GM12878 (cell line): Measurements from ENCODE around the gene BHLHE23. TPM values are rescaled to one million over a fixed set of nuclear protein-coding genes. Genes with fewer than 3 reads are reported as not detected.

ENCODE experiments used
- ATAC-seq: fragments of 200-7000 bp; cut with Tn5 transposase; 3 replicates; pipeline ENCODE4 v1.9.1; 2020; ENCODE audit warnings: mild to moderate bottlenecking, moderate library complexity
- BruUV-seq: library from RNA; stranded (reverse); fragments of 400-500 nt; replicated peaks from 2 replicates; lab custom pipeline; 2021; lab: Mats Ljungman, UMichigan
- CTCF ChIA-PET: fragments of 300-600 bp; sonication (Branson Sonifier 250); formaldehyde crosslinking; extraction: SDS; loops from one replicate; lab custom pipeline; 2021; ENCODE audit warnings: inconsistent platforms; lab: Yijun Ruan, JAX
- POLR2A ChIA-PET: fragments of 350-600 bp; formaldehyde crosslinking; extraction: SDS; loops from one replicate; lab custom pipeline; 2021; ENCODE audit warnings: inconsistent platforms; lab: Charles Lee
- RAD21 ChIA-PET: fragments of 300-600 bp; sonication (Branson Sonifier 250); formaldehyde crosslinking; loops from one replicate; lab custom pipeline; 2023; ENCODE audit warnings: antibody characterized with exemption; ENCODE audit not compliant: unreplicated experiment; lab: Charles Lee
- SMC1A ChIA-PET: fragments of 300-600 bp; sonication (Branson Sonifier 250); formaldehyde crosslinking; loops from one replicate; lab custom pipeline; 2023; ENCODE audit not compliant: unreplicated experiment, uncharacterized antibody; lab: Charles Lee
- DNase-seq: peaks from one replicate; pipeline ENCODE4 v3.0.0-alpha.2; 2011; ENCODE audit warnings: low read depth, low spot score
- FAIRE-seq: peaks from 3 replicates; lab custom pipeline; 2011; peaks lifted over from hg19 to GRCh38; lab: Jason Lieb, UNC
- H2AFZ ChIP-seq: 2 replicates; pipeline ENCODE4 v1.6.0; 2011; ENCODE audit warnings: low read depth, low read length, control low read depth; ENCODE audit not compliant: control insufficient read depth
- H3K27ac ChIP-seq: 2 replicates; pipeline ENCODE4 v1.5.1; 2011; ENCODE audit warnings: control low read depth; ENCODE audit not compliant: control insufficient read depth, insufficient read depth
- H3K27me3 ChIP-seq, 2 experiments: replicated peaks in 1 of 2; 2 replicates each; pipeline versions ENCODE4 v1.6.0 to v1.6.1; 2011; ENCODE audit warnings: low read length in 1 of 2; ENCODE audit not compliant: control insufficient read depth in 2 of 2, insufficient read depth in 2 of 2
- H3K36me3 ChIP-seq, 2 experiments: 2 replicates each; pipeline ENCODE4 v1.5.1; 2011; ENCODE audit warnings: low read length in 1 of 2; ENCODE audit not compliant: control insufficient read depth in 2 of 2, insufficient read depth in 2 of 2
- H3K4me1 ChIP-seq: 2 replicates; pipeline ENCODE4 v1.6.1; 2011; ENCODE audit warnings: mild to moderate bottlenecking, low read length, moderate library complexity, mixed read lengths; ENCODE audit not compliant: control insufficient read depth, insufficient read depth
- H3K4me2 ChIP-seq: 2 replicates; pipeline ENCODE4 v1.6.0; 2011; ENCODE audit warnings: control low read depth; ENCODE audit not compliant: control insufficient read depth, insufficient read depth
- H3K4me3 ChIP-seq: fragments of 200-600 bp; sonication (generic); 2 replicates; pipeline ENCODE4 v1.5.1; 2016
- H3K79me2 ChIP-seq: 2 replicates; pipeline ENCODE4 v1.6.0; 2011; ENCODE audit warnings: low read length; ENCODE audit not compliant: control insufficient read depth, insufficient read depth
- H3K9ac ChIP-seq: 2 replicates; pipeline ENCODE4 v1.8.0; 2011; ENCODE audit warnings: low read length, control low read depth, mixed read lengths; ENCODE audit not compliant: control insufficient read depth, insufficient read depth
- H3K9me3 ChIP-seq: replicated peaks from 3 replicates; pipeline ENCODE4 v1.5.1; 2011; ENCODE audit warnings: mild to moderate bottlenecking, low read length; ENCODE audit not compliant: control insufficient read depth, insufficient read depth
- H4K20me1 ChIP-seq: 2 replicates; pipeline ENCODE4 v1.6.0; 2011; ENCODE audit not compliant: control insufficient read depth, insufficient read depth
- ASH2L ChIP-seq: fragments of 300-600, 200-600 bp; sonication (generic); IDR thresholded peaks from 2 replicates; pipeline ENCODE4 v1.6.1; 2017; ENCODE audit warnings: low read depth, mild to moderate bottlenecking, borderline replicate concordance
- BCL11A ChIP-seq: IDR thresholded peaks from 2 replicates; pipeline ENCODE4 v1.6.1; 2011; ENCODE audit warnings: low read depth, low read length
- CBX3 ChIP-seq: fragments of 200-600 bp; sonication (generic); IDR thresholded peaks from 2 replicates; pipeline ENCODE4 v1.6.1; 2016; ENCODE audit warnings: low read depth, borderline replicate concordance
- CHD1 ChIP-seq: IDR thresholded peaks from 2 replicates; pipeline ENCODE4 v1.6.1; 2012; ENCODE audit warnings: low read depth, low read length, improper control_type of control experiment
- CHD2 ChIP-seq: IDR thresholded peaks from 2 replicates; pipeline ENCODE4 v1.6.1; 2011; ENCODE audit warnings: low read depth, low read length, improper control_type of control experiment, borderline replicate concordance
- CUX1 ChIP-seq: IDR thresholded peaks from 2 replicates; pipeline ENCODE4 v1.6.1; 2012; ENCODE audit warnings: improper control_type of control experiment, low read depth, low read length; ENCODE audit not compliant: insufficient replicate concordance
- FOXK2 ChIP-seq: fragments of 450-650 bp; IDR thresholded peaks from 2 replicates; pipeline ENCODE4 v1.6.1; 2017; ENCODE audit warnings: mild to moderate bottlenecking, moderate library complexity
- MAX ChIP-seq: IDR thresholded peaks from 2 replicates; pipeline ENCODE4 v1.6.1; 2012; ENCODE audit warnings: low read depth, low read length, improper control_type of control experiment
- MTA2 ChIP-seq: fragments of 450-650 bp; IDR thresholded peaks from 2 replicates; pipeline ENCODE4 v1.6.1; 2016; ENCODE audit warnings: low read depth, mild to moderate bottlenecking, moderate library complexity
- NR2C1 ChIP-seq: fragments of 450-650 bp; IDR thresholded peaks from 2 replicates; pipeline ENCODE4 v1.6.1; 2017; ENCODE audit warnings: antibody characterized with exemption, mild to moderate bottlenecking, moderate library complexity
- POLR2AphosphoS5 ChIP-seq: IDR thresholded peaks from 2 replicates; pipeline ENCODE4 v1.6.1; 2011; ENCODE audit warnings: mild to moderate bottlenecking, low read length, inconsistent platforms
- RAD21 ChIP-seq: IDR thresholded peaks from 2 replicates; pipeline ENCODE4 v1.6.1; 2011; ENCODE audit warnings: mild to moderate bottlenecking, low read depth, low read length, moderate library complexity; ENCODE audit not compliant: insufficient read depth
- RFX5 ChIP-seq: IDR thresholded peaks from 2 replicates; pipeline ENCODE4 v1.6.1; 2011; ENCODE audit warnings: low read depth, low read length, improper control_type of control experiment
- SMAD1 ChIP-seq: fragments of 450-650 bp; IDR thresholded peaks from 2 replicates; pipeline ENCODE4 v1.6.1; 2018; ENCODE audit warnings: mild to moderate bottlenecking, low read depth; ENCODE audit not compliant: partially characterized antibody
- SPI1 ChIP-seq: IDR thresholded peaks from 2 replicates; pipeline ENCODE4 v1.6.1; 2011; ENCODE audit warnings: low read depth, mild to moderate bottlenecking, low read length, moderate library complexity, borderline replicate concordance; ENCODE audit not compliant: insufficient read depth
- SRF ChIP-seq, 2 experiments: IDR thresholded peaks; 2 replicates each; pipeline ENCODE4 v1.6.1; 2011; ENCODE audit warnings: low read depth in 2 of 2, low read length in 2 of 2, mild to moderate bottlenecking in 1 of 2, moderate library complexity in 1 of 2
- STAT3 ChIP-seq: IDR thresholded peaks from 2 replicates; pipeline ENCODE4 v1.6.1; 2011; ENCODE audit warnings: low read depth, low read length, improper control_type of control experiment
- YY1 ChIP-seq: IDR thresholded peaks from 2 replicates; pipeline ENCODE4 v1.6.1; 2011; ENCODE audit warnings: low read depth, mild to moderate bottlenecking, low read length
- ZNF274 ChIP-seq: IDR thresholded peaks from one replicate; pipeline ENCODE4 v1.8.0; 2011; ENCODE audit not compliant: insufficient read length, insufficient read depth
- WGBS: methylation state at CpG from one replicate; pipeline ENCODE4 v1.1.6; 2016; ENCODE audit warnings: low lambda C conversion rate; ENCODE audit not compliant: insufficient replicate concordance, insufficient coverage; ENCODE audit errors: missing lambda C conversion rate; 5-methylcytosine and 5-hydroxymethylcytosine counted together
- in situ Hi-C: fragments of 300-500 bp; cut with MboI; formaldehyde crosslinking; loops from 9 replicates; pipeline ENCODE4 v1.14.3; 2018; ENCODE audit warnings: mixed read lengths
- intact Hi-C: fragments of 100-400 bp; cut with micrococcal nuclease; formaldehyde crosslinking; loops from one replicate; pipeline ENCODE4 v1.14.2; 2022; ENCODE audit not compliant: unreplicated experiment
- polyA plus RNA-seq, 11 experiments: library from polyadenylated mRNA; depleted of rRNA in 4 of 11; unstranded in 6 of 11; stranded (reverse) in 5 of 11; fragments of >200 nt; fragmentation: Nextera tagmentation in 4 of 11; fragmentation: Illumina TruSeq in 1 of 11; extraction: Ambion mirVana in 4 of 11; extraction: Trizol in 1 of 11; gene quantifications; 1 replicate in 1 of 11; 2 replicates in 10 of 11; pipeline versions ENCODE4 v1.2.1 to v1.2.3, GENCODE V29; 2011 to 2016; ENCODE audit warnings: inconsistent platforms in 2 of 11, missing spikeins in 2 of 11, low read depth in 1 of 11
- total RNA-seq, 4 experiments: library from RNA; depleted of rRNA in 3 of 4; stranded (reverse); fragments of >200 nt in 3 of 4; fragmentation: Illumina TruSeq in 1 of 4; extraction: Trizol in 1 of 4; gene quantifications; 2 replicates each; pipeline versions ENCODE4 v1.2.1 to v1.2.3, GENCODE V29; 2013 to 2021

BHLHE23 gene
- total and polyA plus RNA-seq, 10 of the 15 experiments (the other 5 are each of a cell fraction or from before 2014, with no cell fraction given), result 0.28 to 0.33 TPM; not detected in 8

GRCh38 chr20:63027221-63027921 is 20.6 kb upstream of the BHLHE23 start:
- ChIA-PET CTCF (interaction anchor here (0.6 to 1.5 kb wide), 2 partner anchors 13 to 16 kb away, joined by 3 to 5 read pairs; no protein-coding TSS in a partner anchor), SMC1A (no interaction called here), POLR2A (interaction anchor here (1.5 kb wide), 1 partner anchor 48 kb away, joined by 3 read pairs; no protein-coding TSS in a partner anchor), RAD21 (interaction anchor here (4.4 kb wide), 1 partner anchor 16 kb away, joined by 20 read pairs; no protein-coding TSS in a partner anchor)
- ATAC-seq (no peak), FAIRE-seq (no peak), DNase-seq (no peak)
- intact Hi-C loops (no loop called here), in situ Hi-C loops (no loop called here)
- no peak overlapping the region for H2AFZ ChIP-seq
- H3K9ac ChIP-seq, result no peak overlapping the region
- peaks cover 0 to 1% of the 10 kb centered on the region in 2 experiments; a peak in 2 of 4 replicates for H3K36me3 ChIP-seq
- no peak overlapping the region for H3K27ac ChIP-seq
- no peak overlapping the region for H3K4me2 ChIP-seq
- H3K4me3 ChIP-seq, result no peak overlapping the region
- H4K20me1 ChIP-seq, result no peaks in the 10 kb centered on the region
- peaks cover 5% of the 10 kb centered on the region; the same call in 1 of the 2 replicates for H3K4me1 ChIP-seq
- no peaks in the 10 kb centered on the region; the same call in 1 of the 2 replicates for H3K79me2 ChIP-seq
- BruUV-seq, result no TSS peak
- 79% methylated on average over 26 of the region's 27 CpGs for WGBS
- H3K27me3 ChIP-seq, result no peaks in the 10 kb centered on the region
- H3K9me3 ChIP-seq, result no peaks in the 10 kb centered on the region
- no peak for TF ChIP-seq ASH2L
- TF ChIP-seq MTA2, result no peak
- no peak for TF ChIP-seq YY1
- no peak for TF ChIP-seq RAD21
- no peak for TF ChIP-seq ZNF274
- no peak for TF ChIP-seq FOXK2
- TF ChIP-seq CUX1, result no peak
- no peak for TF ChIP-seq SRF (IDR thresholded peaks at IDR 0.05; ENCODE audit: low read depth in 2 of 2, low read length in 2 of 2)
- TF ChIP-seq STAT3, result no peak
- TF ChIP-seq POLR2AphosphoS5, result no peak
- no peak for TF ChIP-seq SMAD1
- TF ChIP-seq MAX, result no peak
- no peak for TF ChIP-seq CHD2
- no peak for TF ChIP-seq NR2C1
- no peak for TF ChIP-seq CBX3
- no peak for TF ChIP-seq SPI1
- no peak for TF ChIP-seq BCL11A
- TF ChIP-seq RFX5, result no peak
- no peak for TF ChIP-seq CHD1
